ENCODE results near the gene AGT. TPM values are rescaled to one million over a fixed set of nuclear protein-coding genes. Genes with fewer than 3 reads are reported as not detected.

Gene AGT
- total and polyA plus RNA-seq, 2 experiments from 2014 or later, result not detected

DNA sequence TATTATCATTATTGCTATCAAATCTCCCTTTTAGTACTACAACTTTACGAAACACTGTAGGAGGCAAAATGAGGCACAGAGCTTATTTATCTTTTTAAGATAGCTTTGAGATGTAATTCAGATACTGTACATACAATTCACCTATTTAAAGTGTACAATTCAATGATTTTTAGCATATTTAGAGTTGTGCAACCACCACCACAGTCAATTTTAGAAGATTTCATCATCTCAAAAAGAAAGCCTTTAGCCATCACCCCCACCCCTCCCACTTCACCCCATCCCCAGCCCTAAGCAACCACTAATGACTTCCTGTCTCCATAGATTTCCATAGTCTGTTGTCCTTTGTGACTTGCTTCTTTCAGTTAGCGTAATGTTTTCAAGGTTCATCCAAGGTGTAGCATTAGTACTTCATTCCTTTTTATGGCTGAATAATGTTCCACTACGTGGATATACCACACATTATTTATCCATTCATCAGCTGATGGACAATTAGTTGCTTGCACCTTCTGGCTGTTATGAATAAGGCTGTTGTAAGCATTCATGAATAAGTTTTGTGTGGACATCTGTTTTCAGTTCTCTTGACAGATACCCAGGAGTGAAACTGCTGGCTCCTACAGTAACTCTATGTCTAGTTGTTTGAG is 23.8 kb upstream of the AGT start:
- Histone ChIP-seq H4K20me1 (ENCODE audit: insufficient read depth) (no peaks in the 10 kb centered on the region), H3K27ac (no peak overlapping the region), H3K9me3 (ENCODE audit: low read depth) (no peaks in the 10 kb centered on the region), H3K4me3 (no peak overlapping the region), H3K79me2 (ENCODE audit: insufficient read depth) (no peaks in the 10 kb centered on the region), H3K4me1 (ENCODE audit: insufficient read depth) (no peaks in the 10 kb centered on the region), H2AFZ (no peak overlapping the region), H3K9me2 (ENCODE audit: insufficient read depth) (no peaks in the 10 kb centered on the region), H3K4me2 (ENCODE audit: unreplicated experiment) (no peak overlapping the region), H3K36me3 (ENCODE audit: low read depth) (no peaks in the 10 kb centered on the region), H3F3A (ENCODE audit: insufficient read depth) (no peaks in the 10 kb centered on the region), H3K27me3 (replicated peaks; ENCODE audit: insufficient read depth) (no peaks in the 10 kb centered on the region), H3K9ac (no peak overlapping the region)
- TF ChIP-seq EZH2 (IDR thresholded peaks at IDR 0.05; ENCODE audit: insufficient read depth, poor library complexity, severe bottlenecking), result no peak
- no peak for TF ChIP-seq EZH2phosphoT487 (IDR thresholded peaks at IDR 0.05; ENCODE audit: insufficient read depth, low read depth)
- 49 to 50% methylated on average over 3 of the region's 3 CpGs for WGBS, 2 experiments (ENCODE audit: low coverage in 1 of 2, low lambda C conversion rate in 2 of 2, missing lambda C conversion rate in 2 of 2)
- DNase-seq, result no peak
- in situ Hi-C loops (cut with MboI), result no loop called here

DNA sequence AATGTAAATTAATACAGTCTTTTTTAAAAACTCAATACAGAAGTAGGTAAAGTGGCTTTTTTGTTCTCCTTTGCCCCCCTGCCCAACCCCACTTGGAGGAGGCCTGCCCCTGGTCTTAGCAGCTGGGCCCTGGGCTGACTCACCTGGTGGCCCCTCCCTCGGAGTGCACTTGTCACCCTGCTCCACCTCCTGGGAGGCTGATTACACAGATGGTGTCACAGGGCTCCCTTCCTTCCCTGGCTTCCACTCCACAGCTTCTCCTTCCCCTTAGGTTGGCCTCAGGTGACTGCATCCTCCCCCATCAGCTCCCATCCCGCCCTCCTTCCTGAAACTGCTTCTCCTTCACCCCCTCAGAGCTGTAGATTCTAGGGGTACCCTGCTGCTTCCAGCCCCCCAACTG is 21.5 kb upstream of the AGT start:
- Histone ChIP-seq H3K9ac (no peak overlapping the region), H3F3A (ENCODE audit: insufficient read depth) (no peaks in the 10 kb centered on the region), H3K36me3 (ENCODE audit: low read depth) (no peaks in the 10 kb centered on the region), H2AFZ (no peak overlapping the region), H3K4me2 (ENCODE audit: unreplicated experiment) (no peak overlapping the region), H3K9me2 (ENCODE audit: insufficient read depth) (no peaks in the 10 kb centered on the region), H3K27ac (no peak overlapping the region), H3K27me3 (replicated peaks; ENCODE audit: insufficient read depth) (no peaks in the 10 kb centered on the region), H3K79me2 (ENCODE audit: insufficient read depth) (no peaks in the 10 kb centered on the region), H4K20me1 (ENCODE audit: insufficient read depth) (no peaks in the 10 kb centered on the region), H3K4me3 (no peak overlapping the region), H3K4me1 (ENCODE audit: insufficient read depth) (no peaks in the 10 kb centered on the region), H3K9me3 (ENCODE audit: low read depth) (no peaks in the 10 kb centered on the region)
- DNase-seq, result no peak
- TF ChIP-seq EZH2 (IDR thresholded peaks at IDR 0.05; ENCODE audit: insufficient read depth, poor library complexity, severe bottlenecking) (no peak), EZH2phosphoT487 (IDR thresholded peaks at IDR 0.05; ENCODE audit: insufficient read depth, low read depth) (no peak)
- 26 to 30% methylated on average over 2 of the region's 2 CpGs for WGBS, 2 experiments (ENCODE audit: low coverage in 1 of 2, low lambda C conversion rate in 2 of 2, missing lambda C conversion rate in 2 of 2)
- in situ Hi-C loops (cut with MboI), result no loop called here

DNA sequence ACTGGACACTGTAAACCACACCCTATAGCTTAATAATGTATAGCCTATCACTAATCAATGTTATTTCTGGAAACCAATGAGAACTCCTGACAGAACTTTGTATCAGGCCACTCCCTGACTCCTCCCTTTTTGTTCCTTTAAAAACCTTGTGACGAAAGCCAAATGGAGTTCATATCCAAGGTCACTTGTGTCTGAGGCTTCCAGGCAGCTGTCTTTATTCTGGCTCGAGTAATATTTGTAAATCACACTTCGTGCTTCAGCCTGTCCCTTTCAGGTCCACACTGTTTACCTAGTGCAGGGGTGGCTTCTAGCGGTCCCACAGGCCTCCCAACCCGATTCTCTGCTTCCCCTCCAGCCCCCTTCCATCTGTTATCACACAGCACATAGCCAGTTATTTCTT is 17.1 kb upstream of the AGT start:
- in situ Hi-C loops (cut with MboI), result no loop called here

DNA sequence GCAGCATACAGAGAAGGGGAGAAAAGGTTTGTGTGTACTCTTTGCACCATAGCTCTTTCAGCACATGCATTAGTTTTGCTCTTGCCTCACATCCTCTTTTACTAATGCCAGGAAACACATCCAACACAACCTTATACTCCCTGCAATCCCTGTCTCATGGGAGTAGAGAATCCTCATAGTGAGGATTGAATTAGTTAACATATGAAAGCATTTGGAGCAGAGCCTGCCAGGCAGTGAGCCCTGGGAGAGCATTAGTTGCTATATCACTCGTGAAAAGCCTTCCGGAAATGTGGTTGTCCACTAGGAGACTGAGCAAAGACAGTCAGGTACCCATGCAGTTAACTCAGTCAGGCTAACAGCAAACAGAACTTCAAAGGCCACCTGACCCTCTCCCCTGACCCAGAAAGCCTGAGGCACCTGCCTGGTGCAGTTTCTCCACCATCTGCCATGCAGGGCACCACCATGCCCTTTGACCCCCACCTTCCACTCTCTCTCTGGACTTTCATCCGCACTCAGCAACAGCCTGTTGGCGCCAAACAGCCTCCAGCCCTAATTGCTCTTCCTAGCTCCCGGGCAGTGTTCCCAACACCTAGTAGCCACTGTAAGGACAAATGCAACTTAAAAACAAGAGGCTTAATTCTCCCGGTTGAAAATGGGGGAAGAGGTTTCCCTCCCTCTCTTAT is 14.9 kb upstream of the AGT start:
- WGBS, 2 experiments (ENCODE audit: low coverage in 1 of 2, low lambda C conversion rate in 2 of 2, missing lambda C conversion rate in 2 of 2), result 29 to 30% methylated on average over 6 of the region's 6 CpGs
- no peak for TF ChIP-seq EZH2 (IDR thresholded peaks at IDR 0.05; ENCODE audit: insufficient read depth, poor library complexity, severe bottlenecking)
- TF ChIP-seq EZH2phosphoT487 (IDR thresholded peaks at IDR 0.05; ENCODE audit: insufficient read depth, low read depth), result no peak
- H3K9me2 ChIP-seq (ENCODE audit: insufficient read depth), result no peaks in the 10 kb centered on the region

More for the DNA sequence above, 17.1 kb upstream of the AGT start:
- H3K27me3 ChIP-seq (replicated peaks; ENCODE audit: insufficient read depth), result 0 out of 2 replicates have a peak, but pooled peaks cover 8% of the 10 kb centered on the region
- no peaks in the 10 kb centered on the region for H3K9me3 ChIP-seq (ENCODE audit: low read depth)
- no peak for TF ChIP-seq EZH2 (IDR thresholded peaks at IDR 0.05; ENCODE audit: insufficient read depth, poor library complexity, severe bottlenecking)
- TF ChIP-seq EZH2phosphoT487 (IDR thresholded peaks at IDR 0.05; ENCODE audit: insufficient read depth, low read depth), result no peak
- no peaks in the 10 kb centered on the region for H3K9me2 ChIP-seq (ENCODE audit: insufficient read depth)
- H3K4me1 ChIP-seq (ENCODE audit: insufficient read depth), result no peaks in the 10 kb centered on the region
- no peaks in the 10 kb centered on the region for H3F3A ChIP-seq (ENCODE audit: insufficient read depth)
- no peak overlapping the region for H2AFZ ChIP-seq
- H3K27ac ChIP-seq, result no peak overlapping the region
- DNase-seq, result no peak
- no peaks in the 10 kb centered on the region for H3K79me2 ChIP-seq (ENCODE audit: insufficient read depth)
- H3K36me3 ChIP-seq (ENCODE audit: low read depth), result no peaks in the 10 kb centered on the region
- H3K4me2 ChIP-seq (ENCODE audit: unreplicated experiment), result no peak overlapping the region
- no peak overlapping the region for H3K9ac ChIP-seq
- WGBS, 2 experiments (ENCODE audit: low coverage in 1 of 2, low lambda C conversion rate in 2 of 2, missing lambda C conversion rate in 2 of 2), result 17 to 25% methylated on average over 5 of the region's 5 CpGs
- no peak overlapping the region for H3K4me3 ChIP-seq
- H4K20me1 ChIP-seq (ENCODE audit: insufficient read depth), result no peaks in the 10 kb centered on the region

More for the DNA sequence above, 14.9 kb upstream of the AGT start:
- Histone ChIP-seq H2AFZ (no peak overlapping the region), H4K20me1 (ENCODE audit: insufficient read depth) (no peaks in the 10 kb centered on the region), H3K9ac (no peak overlapping the region), H3K79me2 (ENCODE audit: insufficient read depth) (no peaks in the 10 kb centered on the region), H3K36me3 (ENCODE audit: low read depth) (no peaks in the 10 kb centered on the region), H3K4me1 (ENCODE audit: insufficient read depth) (no peaks in the 10 kb centered on the region), H3F3A (ENCODE audit: insufficient read depth) (no peaks in the 10 kb centered on the region), H3K27ac (no peak overlapping the region), H3K4me3 (no peak overlapping the region), H3K27me3 (replicated peaks; ENCODE audit: insufficient read depth) (0 out of 2 replicates have a peak, but pooled peaks cover 8% of the 10 kb centered on the region), H3K4me2 (ENCODE audit: unreplicated experiment) (no peak overlapping the region), H3K9me3 (ENCODE audit: low read depth) (no peaks in the 10 kb centered on the region)
- in situ Hi-C loops (cut with MboI), result no loop called here
- no peak for DNase-seq
